SKM-1 (cell line): ENCODE data around the gene LYAR.
A peak's percentile ranks its signal among the peaks of the same experiment; 100 is the strongest.
"Not testable (repeated sequence)": the region's sequence is repeated elsewhere in the genome, so short reads cannot be mapped to it uniquely, and the experiment has no call there.

ENCODE experiments used
- DNase-seq: peaks from one replicate; lab custom pipeline; 2025; ENCODE audit not compliant: unreplicated experiment; lab: John Stamatoyannopoulos, UW

LYAR gene

GRCh38 chr4:4268776-4269175, 21.2 kb downstream of the LYAR start:
- peak; percentile 7 for DNase-seq

DNA sequence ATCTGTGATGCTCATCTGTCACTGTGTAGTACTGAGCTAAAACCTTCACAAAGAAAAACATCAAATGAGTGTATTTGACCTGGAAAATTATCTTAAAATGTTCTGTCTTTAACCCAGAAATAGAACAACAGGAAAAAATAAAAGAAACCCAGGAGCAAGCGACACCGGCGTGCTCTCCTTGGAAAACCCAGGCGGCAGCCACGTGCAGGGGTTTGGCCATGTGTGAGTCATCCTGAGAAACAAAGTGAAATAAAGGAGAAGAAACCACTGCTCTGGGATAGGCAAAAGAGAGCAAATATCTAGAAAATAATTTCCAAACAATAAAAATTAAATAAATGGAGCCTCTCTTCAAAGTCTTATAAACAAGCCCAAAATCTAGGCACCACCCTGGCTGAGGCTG, 22.0 kb downstream of the LYAR start:
- no peak for DNase-seq

DNA sequence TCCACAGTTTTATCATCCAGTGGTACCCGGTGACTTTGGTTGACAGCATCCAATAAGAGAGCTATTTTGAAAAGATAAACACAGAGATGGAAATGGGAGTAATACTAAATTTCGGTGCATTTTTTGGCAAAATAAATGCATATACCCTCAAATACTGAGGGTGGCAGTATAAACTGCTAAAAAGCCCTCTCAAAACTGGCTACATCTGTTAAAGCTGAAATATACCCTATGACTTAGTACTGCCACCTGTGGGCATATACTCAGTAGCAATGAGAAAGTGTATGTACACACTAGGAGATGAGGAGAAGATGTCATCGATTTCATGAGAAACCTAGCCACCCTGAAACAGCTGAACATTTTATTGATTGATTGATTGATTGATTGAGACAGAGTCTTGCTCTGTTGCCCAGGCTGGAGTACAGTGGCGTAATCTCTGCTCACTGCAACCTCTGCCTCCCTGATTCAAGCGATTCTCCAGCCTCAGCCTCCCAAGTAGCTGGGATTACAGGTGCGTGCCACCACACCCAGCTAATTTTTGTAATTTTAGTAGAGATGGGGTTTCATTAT, 29.7 kb downstream of the LYAR start:
- peak; percentile 42 for DNase-seq

DNA sequence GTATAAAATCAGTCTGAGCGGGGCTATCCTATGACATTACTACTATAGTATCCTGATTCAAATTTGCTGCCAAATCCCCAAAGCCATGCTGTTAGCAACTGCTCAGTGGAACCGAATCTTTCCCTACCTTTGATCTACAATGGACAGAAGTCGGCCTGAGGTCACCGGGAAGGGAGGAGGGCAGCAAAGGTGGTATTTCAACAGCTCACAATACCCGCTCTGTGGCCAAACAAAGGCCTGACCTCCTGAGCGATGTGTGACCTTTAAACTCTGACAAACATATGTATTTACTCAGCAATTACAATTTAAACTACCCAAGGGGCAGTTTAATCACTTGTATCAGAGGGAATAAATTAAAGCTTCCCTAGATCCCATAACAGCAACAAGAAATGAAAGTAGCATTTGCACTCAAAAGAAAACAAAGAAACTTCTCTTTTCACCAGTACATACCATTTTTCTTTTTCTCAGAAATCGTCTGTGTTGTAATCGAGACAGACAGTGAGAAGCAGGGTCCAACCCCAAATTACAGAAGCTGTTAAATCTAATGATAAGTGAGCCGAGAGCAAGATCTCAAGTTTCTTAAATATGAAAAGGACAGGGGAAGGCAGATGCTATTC, 30.4 kb downstream of the LYAR start:
- DNase-seq: no peak

GRCh38 chr4:4257705-4258104, 32.2 kb downstream of the LYAR start:
- not testable (repeated sequence) for DNase-seq

DNA sequence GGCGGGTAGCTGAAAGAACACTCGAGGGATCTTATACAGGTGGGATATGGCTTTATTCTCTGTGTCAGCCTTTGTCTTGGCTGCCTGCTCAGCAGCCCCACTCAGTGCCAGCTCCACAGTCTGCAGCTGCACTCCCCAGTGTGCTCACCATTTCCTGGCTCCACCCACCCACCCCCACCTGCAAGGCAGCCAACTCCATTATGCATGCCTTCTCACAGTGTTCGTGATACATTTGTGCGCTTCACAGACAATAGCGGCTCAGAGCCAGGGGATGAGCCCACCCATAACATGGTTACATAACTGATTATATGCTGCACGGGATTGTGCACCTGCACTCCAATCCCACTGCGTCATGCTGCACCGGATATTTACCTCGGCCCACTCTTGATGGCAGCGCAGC, 33.2 kb downstream of the LYAR start:
- no peak for DNase-seq

GRCh38 chr4:4254666-4255065, 35.3 kb downstream of the LYAR start:
- DNase-seq: no peak

DNA sequence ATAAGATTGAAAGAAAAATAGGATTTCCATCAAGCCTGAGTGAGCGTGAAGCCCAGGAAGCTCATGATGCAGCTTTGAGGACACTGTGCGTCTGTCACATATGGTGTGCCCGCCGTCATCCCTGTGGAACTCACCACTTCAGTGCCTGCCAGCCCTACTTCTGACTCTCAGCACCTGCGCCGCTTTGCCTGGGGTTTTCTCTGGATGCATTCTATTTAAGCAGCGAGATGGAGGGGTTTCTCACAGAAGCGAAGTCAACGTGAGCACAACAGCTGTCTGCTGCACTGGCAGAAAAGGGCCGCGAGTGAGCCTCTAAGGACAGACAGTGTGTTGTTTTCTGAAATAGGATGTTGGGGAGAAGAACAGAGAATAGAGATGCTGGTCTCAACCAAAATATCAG, 35.8 kb downstream of the LYAR start:
- no peak for DNase-seq

DNA sequence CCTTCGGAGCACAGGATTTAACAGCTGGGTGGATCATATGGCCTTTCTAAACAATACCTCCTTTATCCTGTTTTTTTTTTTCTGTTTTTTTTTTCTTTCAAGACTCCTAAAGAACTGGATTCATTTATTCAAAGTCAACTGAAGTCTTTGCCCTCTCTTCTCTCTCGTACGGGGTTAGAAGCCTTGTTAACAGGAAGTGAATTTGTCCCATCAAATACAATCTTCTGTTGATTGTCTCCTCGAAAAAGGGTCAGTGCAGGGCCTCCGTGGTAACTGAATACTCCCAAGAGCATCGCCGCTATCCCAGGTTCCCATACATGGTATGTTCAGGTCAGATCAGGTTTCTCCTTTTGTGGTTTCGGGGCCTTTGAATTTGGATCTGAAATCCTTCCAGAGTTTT, 40.1 kb downstream of the LYAR start:
- no peak for DNase-seq

GRCh38 chr4:4249342-4249741, 40.6 kb downstream of the LYAR start:
- not testable (repeated sequence) for DNase-seq

DNA sequence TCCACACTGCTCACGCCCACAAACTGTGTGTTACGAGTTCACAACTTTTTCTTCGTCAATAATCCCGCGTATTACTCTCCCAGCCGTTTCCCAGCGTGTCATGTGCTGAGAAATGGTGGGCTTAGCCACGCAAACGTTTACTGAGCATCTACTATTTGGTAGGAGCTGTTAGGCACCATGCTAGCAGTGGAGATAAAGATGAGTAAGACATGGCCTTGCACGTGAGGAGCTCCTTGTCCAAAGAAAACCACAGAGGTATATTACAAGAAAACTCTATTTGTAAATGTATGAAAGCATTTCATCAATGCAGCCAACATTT, 41.1 kb downstream of the LYAR start:
- DNase-seq: no peak

DNA sequence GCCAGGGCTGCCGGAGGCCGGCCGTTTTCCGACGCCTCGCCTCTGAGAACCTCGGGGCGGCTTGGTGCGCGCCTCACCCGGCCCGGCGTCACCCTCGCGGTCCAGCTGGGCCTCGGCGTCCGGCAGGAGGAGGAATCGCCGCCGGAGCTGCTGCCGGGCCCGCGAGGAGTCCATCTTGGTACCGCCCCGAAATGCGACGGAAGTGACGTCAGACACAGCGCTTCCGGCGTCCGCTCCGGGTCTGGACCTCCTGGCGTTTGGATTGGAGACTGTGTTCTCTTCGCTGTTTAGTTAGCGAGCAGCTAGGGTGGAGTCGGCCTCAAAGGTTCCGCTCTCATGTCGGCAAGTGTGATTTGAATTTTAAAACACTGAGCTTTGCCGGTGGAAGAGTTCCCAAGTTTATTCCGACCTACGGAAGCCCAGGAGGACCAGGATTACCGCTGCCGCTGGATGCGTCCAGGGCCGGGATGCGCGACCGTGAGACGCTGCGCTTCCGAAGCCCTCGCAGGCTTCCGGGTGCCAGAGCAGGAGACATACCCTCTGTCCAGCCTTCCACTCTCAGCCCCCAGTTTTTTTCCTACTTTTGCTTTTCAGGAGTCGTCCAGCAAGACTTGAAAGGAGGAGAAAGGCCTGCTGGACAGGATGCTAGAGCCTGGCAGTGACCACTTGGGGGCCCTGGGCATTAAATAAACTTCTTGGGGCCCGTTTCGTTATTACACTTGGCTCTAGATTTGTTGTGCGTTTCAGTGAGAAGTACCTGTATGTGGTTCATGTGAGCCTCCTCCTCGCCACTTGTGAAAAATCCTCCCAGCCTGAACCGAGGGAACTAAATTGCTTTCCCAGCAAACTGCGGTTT, 41.7 kb downstream of the LYAR start, which contains the start of gene TMEM128:
Gene TMEM128 (minus strand): TSS at position 195 of the 856 bp plus-strand sequence. CDS start 21 bp downstream, at position 174.
- DNase-seq: peak; percentile 81

DNA sequence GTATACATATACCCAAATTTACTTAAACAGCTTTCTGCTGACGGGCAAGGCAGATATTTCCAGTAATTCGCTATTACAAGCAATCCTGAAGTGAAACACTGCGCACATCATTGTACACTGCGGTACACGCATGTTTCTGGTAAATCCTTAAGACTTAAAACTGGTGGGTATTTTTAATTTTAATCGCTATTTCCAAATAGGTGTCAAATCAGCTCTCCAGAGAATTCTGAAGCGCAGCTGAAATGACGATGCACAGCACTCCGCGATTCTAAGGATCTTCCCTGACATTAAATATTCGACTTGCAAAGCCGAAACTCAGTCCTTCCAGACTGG, 42.3 kb downstream of the LYAR start:
- DNase-seq: no peak

GRCh38 chr4:4245172-4245571, 44.8 kb downstream of the LYAR start:
- DNase-seq: no peak

- DNase-seq: not testable (repeated sequence)
Measured at GRCh38 chr4:4239551-4239950, 50.4 kb downstream of the LYAR start.

- DNase-seq: no peak
Measured at GRCh38 chr4:4233610-4234009, 56.3 kb downstream of the LYAR start.

GRCh38 chr4:4228356-4228668, 61.6 kb downstream of the LYAR start:
- DNase-seq: no peak

- DNase-seq: no peak
Measured at GRCh38 chr4:4227510-4228355, 62.2 kb downstream of the LYAR start.

DNA sequence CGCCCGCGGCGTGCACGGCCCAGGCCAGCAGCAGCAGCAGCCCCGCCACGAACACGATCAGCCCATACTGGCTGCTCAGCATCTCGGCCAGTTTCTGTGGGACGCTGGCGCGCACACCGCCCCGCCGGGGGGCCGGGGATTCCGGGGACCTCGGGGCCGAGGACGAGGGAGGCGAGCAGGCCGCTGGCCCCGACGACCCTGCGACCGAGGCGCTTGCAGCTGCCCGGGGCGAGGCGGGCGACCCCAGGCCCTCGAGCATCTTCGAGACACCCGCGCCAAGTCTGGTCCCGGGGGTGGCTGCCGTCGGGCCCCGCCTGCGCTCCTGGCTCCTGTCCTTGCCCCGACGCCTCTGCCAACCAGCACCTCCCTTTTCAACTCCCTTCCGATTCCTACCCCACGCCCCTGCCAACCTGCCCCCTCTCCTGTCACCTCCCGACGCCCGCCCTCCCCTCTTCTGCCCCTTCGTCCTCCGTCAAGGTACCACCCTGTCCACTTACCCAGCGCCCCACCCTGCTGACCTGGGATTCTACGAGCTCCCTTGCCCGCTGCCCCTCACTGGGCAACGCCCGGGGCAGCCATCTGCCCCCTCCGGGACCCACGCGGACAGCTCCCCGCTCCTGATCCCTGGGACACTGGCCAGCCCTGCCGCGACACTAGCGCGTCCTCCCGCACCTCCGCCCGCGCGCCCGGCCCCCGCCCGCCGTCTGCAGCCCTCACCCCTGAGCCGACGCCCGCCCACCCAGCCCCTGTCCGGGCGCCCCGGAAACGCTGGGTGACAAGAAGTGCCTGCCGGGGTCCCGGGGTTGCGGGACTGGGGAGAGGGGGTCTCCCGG, 63.1 kb downstream of the LYAR start, which contains the start of gene OTOP1:
Gene OTOP1 (minus strand): TSS at position 324 of the 833 bp plus-strand sequence. CDS start 65 bp downstream, at position 259.
- DNase-seq: no peak

GRCh38 chr4:4225915-4226605, 63.9 kb downstream of the LYAR start:
- no peak for DNase-seq
